NCI-H1930 (cell line): ENCODE measurements around the gene PDGFA.
"Not testable (repeated sequence)": the region's sequence is repeated elsewhere in the genome, so short reads cannot be mapped to it uniquely, and the experiment has no call there.

Experiments used
- DNase-seq, 2 experiments: peaks; one replicate each; lab custom pipeline; 2025; lab: John Stamatoyannopoulos, UW

PDGFA gene

GRCh38 chr7:552151-552867, 32.7 kb upstream of the PDGFA start:
- not testable (repeated sequence) for DNase-seq

DNA sequence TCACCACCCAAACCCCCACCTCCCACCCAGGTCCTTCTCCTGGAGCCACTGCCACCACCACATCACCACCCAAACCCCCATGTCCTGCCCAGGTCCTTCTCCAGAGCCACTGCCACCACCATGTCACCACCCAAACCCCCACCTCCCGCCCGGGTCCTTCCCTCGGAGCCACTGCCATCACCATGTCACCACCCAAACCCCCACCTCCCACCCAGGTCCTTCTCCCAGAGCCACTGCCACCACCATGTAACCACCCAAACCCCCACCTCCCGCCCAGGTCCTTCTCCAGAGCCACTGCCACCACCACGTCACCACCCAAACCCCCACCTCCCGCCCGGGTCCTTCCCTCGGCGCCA, 31.9 kb upstream of the PDGFA start:
- DNase-seq: not testable (repeated sequence)

- no peak for DNase-seq
Observed at GRCh38 chr7:550881-551614, 31.4 kb upstream of the PDGFA start.

GRCh38 chr7:549891-550625, 30.4 kb upstream of the PDGFA start:
- no peak for DNase-seq

- no peak for DNase-seq
Observed at GRCh38 chr7:549066-549890, 29.6 kb upstream of the PDGFA start.

GRCh38 chr7:548401-548800, 28.8 kb upstream of the PDGFA start:
- no peak for DNase-seq

DNA sequence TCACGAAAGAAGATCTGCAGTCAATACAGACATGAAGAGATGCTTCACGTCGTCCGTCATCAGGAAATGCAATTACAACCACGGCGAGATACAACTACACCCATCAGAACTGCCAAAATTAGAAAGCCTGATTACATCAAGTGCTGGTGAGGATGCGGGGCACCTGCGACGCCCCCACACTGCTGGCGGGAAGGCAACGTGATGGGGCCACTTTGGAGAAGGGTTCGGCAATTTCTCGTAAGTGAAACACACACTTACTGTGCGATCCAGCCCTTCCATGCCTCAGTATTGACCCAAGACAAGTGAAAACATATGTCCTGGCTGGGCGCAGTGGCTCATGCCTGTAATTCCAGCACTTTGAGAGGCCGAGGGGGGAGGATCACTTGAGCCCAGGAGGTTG, 25.8 kb upstream of the PDGFA start:
- no peak for DNase-seq

- no peak for DNase-seq
Observed at GRCh38 chr7:544338-545221, 24.9 kb upstream of the PDGFA start.

GRCh38 chr7:543501-544337, 24.1 kb upstream of the PDGFA start:
- DNase-seq: no peak

- no peak for DNase-seq
Observed at GRCh38 chr7:542713-543500, 23.3 kb upstream of the PDGFA start.

DNA sequence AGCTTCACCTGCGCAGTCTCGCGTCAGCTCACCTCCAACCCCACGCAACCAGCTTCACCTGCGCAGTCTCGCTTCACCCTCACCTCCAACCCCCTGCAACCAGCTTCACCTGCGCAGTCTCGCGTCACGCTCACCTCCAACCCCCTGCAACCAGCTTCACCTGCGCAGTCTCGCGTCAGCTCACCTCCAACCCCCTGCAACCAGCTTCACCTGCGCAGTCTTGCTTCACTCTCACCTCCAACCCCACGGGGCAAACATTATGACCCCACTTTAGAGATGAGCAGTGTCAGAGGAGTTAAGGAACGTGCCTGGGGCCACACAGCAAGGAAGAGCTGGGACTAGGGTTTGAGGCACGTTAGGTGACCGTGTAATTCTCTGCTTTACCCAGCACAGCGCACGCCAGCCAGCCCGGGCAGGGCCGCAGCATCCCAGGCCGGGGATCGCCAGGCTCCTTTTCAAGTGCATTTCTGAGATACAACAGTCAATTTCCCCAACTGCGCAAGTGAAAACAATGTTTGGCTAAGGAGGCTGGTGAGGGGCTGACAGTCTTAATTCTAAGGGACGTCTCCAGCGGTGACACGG, 22.6 kb upstream of the PDGFA start:
- no peak for DNase-seq

DNA sequence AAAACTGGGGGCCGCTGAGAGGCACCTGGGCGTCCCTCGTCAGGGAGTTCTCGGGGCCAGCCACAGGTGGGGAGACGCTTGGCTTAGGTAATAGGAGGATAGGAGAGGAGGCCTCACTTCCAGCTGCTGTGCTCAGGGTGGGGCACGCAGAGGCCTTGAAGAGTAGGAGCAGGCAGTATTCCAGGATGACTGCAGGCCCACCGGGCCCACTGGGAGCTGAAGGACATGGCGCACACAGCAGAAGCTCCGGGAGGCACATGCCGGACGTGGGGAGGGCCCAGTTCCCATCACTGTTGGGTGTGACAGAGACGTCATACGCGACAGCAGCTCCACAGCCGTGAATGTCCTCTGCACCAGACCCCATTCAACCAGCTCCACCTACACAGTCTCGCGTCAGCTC, 22.0 kb upstream of the PDGFA start:
- no peak for DNase-seq

DNA sequence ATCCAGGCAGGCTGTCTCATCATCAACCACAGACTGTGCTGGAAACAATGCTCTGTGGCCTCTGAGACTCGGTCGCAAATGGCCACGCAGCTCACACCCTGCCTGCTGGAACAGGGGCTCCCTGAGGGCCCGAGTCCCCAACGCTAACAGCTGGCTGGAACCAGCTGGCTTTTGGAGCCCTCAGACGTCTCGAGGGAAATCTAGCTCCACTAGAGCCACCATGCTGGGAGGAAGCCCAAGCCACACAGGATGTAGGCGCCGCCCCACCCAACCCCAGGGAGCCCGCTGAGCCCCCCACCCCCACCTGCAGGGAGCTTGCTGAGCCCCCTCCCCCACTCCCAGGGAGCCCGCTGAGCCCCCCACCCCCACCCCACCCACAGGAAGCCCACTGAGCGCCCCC, 21.4 kb upstream of the PDGFA start:
- no peak for DNase-seq

- DNase-seq: no peak
Observed at GRCh38 chr7:540579-540978, 20.9 kb upstream of the PDGFA start.

DNA sequence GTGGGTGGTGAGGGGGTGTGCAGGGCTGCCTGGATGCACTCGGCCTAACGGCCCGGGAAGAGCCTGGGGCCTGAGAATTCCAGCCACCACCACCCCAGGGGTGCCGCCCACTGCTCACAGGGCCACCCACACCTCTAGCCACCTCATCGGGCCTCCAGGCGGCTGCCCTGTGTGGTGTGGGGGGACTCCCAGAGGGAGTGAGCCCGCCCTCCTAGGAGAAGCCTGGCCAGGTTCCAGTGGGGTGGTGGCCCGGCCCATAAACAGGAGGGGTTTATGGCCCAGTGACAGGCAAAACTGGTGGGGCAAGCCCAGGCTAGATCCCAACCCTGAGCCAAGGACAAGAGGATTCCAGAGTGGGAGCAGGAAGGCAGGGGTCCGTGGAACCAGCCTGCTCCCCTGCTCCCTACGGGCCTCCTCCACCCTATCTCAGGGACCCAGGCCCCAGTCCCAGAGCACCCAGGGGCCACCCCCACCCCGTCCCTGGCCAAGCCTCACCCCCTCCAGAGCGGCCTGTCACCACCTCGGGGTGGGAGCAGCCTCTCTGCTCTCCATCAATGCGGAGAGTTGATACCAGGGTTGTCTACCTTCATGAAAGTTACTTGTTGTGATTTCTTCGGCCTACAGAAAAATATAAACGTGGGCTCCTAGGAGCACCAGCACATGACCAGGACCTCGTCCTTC, 20.2 kb upstream of the PDGFA start:
- no peak for DNase-seq

GRCh38 chr7:538764-539685, 19.4 kb upstream of the PDGFA start:
- no peak for DNase-seq

GRCh38 chr7:537911-538634, 18.4 kb upstream of the PDGFA start:
- no peak for DNase-seq
